Measurements from ENCODE around the gene IL3. TPM values are rescaled to one million over a fixed set of nuclear protein-coding genes. Genes with fewer than 3 reads are reported as not detected.

IL3 gene
- total and polyA plus RNA-seq, 9 of the 15 experiments (the other 6 are each of a cell fraction or from before 2014, with no cell fraction given) = not detected

DNA sequence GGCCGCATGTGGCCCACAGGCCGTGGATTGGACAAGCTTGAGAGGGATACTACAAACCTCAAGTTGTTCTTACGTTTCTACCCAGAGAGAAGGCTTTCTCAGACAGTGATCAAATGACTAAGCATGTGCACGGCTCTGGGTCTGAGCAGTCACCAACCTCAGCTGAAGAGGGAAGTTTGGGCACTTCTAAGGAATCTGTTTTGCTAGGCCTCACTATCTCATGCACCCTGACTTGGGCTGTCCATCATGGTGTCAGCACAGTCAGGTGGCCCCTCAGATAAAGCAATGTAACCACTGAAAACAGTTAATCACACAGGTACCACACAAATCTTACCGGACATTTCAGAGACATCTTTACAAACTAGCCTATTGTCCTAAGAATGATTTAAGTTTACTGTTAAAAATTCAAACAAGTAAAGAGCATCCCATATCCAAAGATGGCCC, 37.7 kb downstream of the IL3 start (continued):
- TF ChIP-seq KHSRP (IDR thresholded peaks at IDR 0.05) (peak; percentile 80), ZNF589 (CRISPR knock-in tag; IDR thresholded peaks at IDR 0.05; ENCODE audit: low read depth) (peak; percentile 90), XRCC5 (IDR thresholded peaks at IDR 0.05; ENCODE audit: low read depth, low read length) (no peak), CREM (IDR thresholded peaks at IDR 0.05; ENCODE audit: low read depth) (peak; percentile 89), PHF20 (IDR thresholded peaks at IDR 0.05; ENCODE audit: partially characterized antibody) (no peak), SOX6 (IDR thresholded peaks at IDR 0.05) (peak; percentile 99), TOE1 (IDR thresholded peaks at IDR 0.05; ENCODE audit: borderline replicate concordance) (peak; percentile 74), TOE1 (CRISPR knock-in tag; IDR thresholded peaks at IDR 0.05; ENCODE audit: borderline replicate concordance, low read depth) (no peak), SETDB1 (IDR thresholded peaks at IDR 0.05; ENCODE audit: low read length) (no peak), ELF2 (CRISPR knock-in tag; IDR thresholded peaks at IDR 0.05) (no peak)
- TF ChIP-seq, protein P1, sequence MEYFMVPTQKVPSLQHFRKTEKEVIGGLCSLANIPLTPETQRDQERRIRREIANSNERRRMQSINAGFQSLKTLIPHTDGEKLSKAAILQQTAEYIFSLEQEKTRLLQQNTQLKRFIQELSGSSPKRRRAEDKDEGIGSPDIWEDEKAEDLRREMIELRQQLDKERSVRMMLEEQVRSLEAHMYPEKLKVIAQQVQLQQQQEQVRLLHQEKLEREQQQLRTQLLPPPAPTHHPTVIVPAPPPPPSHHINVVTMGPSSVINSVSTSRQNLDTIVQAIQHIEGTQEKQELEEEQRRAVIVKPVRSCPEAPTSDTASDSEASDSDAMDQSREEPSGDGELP (CRISPR knock-in tag; IDR thresholded peaks at IDR 0.05; ENCODE audit: borderline replicate concordance) = peak; percentile 83
- TF ChIP-seq, protein P2, sequence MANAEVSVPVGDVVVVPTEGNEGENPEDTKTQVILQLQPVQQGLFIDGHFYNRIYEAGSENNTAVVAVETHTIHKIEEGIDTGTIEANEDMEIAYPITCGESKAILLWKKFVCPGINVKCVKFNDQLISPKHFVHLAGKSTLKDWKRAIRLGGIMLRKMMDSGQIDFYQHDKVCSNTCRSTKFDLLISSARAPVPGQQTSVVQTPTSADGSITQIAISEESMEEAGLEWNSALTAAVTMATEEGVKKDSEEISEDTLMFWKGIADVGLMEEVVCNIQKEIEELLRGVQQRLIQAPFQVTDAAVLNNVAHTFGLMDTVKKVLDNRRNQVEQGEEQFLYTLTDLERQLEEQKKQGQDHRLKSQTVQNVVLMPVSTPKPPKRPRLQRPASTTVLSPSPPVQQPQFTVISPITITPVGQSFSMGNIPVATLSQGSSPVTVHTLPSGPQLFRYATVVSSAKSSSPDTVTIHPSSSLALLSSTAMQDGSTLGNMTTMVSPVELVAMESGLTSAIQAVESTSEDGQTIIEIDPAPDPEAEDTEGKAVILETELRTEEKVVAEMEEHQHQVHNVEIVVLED (CRISPR knock-in tag; IDR thresholded peaks at IDR 0.05) = no peak
- TF ChIP-seq, protein P3, sequence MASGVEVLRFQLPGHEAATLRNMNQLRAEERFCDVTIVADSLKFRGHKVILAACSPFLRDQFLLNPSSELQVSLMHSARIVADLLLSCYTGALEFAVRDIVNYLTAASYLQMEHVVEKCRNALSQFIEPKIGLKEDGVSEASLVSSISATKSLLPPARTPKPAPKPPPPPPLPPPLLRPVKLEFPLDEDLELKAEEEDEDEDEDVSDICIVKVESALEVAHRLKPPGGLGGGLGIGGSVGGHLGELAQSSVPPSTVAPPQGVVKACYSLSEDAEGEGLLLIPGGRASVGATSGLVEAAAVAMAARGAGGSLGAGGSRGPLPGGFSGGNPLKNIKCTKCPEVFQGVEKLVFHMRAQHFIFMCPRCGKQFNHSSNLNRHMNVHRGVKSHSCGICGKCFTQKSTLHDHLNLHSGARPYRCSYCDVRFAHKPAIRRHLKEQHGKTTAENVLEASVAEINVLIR (CRISPR knock-in tag; IDR thresholded peaks at IDR 0.05) = peak; percentile 64; the same call in 1 of the 2 replicates
- TF ChIP-seq, protein P4, sequence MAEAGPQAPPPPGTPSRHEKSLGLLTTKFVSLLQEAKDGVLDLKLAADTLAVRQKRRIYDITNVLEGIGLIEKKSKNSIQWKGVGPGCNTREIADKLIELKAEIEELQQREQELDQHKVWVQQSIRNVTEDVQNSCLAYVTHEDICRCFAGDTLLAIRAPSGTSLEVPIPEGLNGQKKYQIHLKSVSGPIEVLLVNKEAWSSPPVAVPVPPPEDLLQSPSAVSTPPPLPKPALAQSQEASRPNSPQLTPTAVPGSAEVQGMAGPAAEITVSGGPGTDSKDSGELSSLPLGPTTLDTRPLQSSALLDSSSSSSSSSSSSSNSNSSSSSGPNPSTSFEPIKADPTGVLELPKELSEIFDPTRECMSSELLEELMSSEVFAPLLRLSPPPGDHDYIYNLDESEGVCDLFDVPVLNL (CRISPR knock-in tag; IDR thresholded peaks at IDR 0.05; ENCODE audit: low read depth) = no peak
- TF ChIP-seq, protein P5, sequence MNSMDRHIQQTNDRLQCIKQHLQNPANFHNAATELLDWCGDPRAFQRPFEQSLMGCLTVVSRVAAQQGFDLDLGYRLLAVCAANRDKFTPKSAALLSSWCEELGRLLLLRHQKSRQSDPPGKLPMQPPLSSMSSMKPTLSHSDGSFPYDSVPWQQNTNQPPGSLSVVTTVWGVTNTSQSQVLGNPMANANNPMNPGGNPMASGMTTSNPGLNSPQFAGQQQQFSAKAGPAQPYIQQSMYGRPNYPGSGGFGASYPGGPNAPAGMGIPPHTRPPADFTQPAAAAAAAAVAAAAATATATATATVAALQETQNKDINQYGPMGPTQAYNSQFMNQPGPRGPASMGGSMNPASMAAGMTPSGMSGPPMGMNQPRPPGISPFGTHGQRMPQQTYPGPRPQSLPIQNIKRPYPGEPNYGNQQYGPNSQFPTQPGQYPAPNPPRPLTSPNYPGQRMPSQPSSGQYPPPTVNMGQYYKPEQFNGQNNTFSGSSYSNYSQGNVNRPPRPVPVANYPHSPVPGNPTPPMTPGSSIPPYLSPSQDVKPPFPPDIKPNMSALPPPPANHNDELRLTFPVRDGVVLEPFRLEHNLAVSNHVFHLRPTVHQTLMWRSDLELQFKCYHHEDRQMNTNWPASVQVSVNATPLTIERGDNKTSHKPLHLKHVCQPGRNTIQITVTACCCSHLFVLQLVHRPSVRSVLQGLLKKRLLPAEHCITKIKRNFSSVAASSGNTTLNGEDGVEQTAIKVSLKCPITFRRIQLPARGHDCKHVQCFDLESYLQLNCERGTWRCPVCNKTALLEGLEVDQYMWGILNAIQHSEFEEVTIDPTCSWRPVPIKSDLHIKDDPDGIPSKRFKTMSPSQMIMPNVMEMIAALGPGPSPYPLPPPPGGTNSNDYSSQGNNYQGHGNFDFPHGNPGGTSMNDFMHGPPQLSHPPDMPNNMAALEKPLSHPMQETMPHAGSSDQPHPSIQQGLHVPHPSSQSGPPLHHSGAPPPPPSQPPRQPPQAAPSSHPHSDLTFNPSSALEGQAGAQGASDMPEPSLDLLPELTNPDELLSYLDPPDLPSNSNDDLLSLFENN (IDR thresholded peaks at IDR 0.05; ENCODE audit: low read depth in 2 of 2, low read length in 2 of 2) = peak in 1 of 2 experiments; percentile 99; a peak in 2 of 4 replicates
- TF ChIP-seq, protein P6, sequence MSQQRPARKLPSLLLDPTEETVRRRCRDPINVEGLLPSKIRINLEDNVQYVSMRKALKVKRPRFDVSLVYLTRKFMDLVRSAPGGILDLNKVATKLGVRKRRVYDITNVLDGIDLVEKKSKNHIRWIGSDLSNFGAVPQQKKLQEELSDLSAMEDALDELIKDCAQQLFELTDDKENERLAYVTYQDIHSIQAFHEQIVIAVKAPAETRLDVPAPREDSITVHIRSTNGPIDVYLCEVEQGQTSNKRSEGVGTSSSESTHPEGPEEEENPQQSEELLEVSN (IDR thresholded peaks at IDR 0.05; ENCODE audit: borderline replicate concordance in 1 of 2, extremely low read depth in 1 of 2, insufficient read depth in 1 of 2, insufficient read length in 1 of 2, low read depth in 1 of 2, low read length in 1 of 2, poor library complexity in 1 of 2, severe bottlenecking in 1 of 2) = peak; percentile 43 to 57
- TF ChIP-seq, protein P7, sequence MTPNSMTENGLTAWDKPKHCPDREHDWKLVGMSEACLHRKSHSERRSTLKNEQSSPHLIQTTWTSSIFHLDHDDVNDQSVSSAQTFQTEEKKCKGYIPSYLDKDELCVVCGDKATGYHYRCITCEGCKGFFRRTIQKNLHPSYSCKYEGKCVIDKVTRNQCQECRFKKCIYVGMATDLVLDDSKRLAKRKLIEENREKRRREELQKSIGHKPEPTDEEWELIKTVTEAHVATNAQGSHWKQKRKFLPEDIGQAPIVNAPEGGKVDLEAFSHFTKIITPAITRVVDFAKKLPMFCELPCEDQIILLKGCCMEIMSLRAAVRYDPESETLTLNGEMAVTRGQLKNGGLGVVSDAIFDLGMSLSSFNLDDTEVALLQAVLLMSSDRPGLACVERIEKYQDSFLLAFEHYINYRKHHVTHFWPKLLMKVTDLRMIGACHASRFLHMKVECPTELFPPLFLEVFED (CRISPR knock-in tag; conservative IDR thresholded peaks at IDR 0.05) = no peak; the same call in 1 of the 2 replicates

All from K562 (cell line).